Renal pelvis (tissue), 12 donors: ENCODE measurements around the gene NAPEPLD. TPM values are rescaled to one million over a fixed set of nuclear protein-coding genes. Genes with fewer than 3 reads are reported as not detected.
"Not testable (repeated sequence)": the region's sequence is repeated elsewhere in the genome, so short reads cannot be mapped to it uniquely, and the experiment has no call there.

Experiments
- DNase-seq: peaks from one replicate; pipeline ENCODE4 v3.0.0-alpha.2; 2013
- long read RNA-seq, 16 experiments: transcript quantifications; one replicate each; lab custom pipeline, GENCODE V29; 2026
- polyA plus RNA-seq, 3 donors: library from polyadenylated mRNA; unstranded; fragments of 120-200 nt; gene quantifications; one replicate each; pipeline ENCODE4 v1.2.1, GENCODE V29; 2013; ENCODE audit not compliant: insufficient read length in 3 of 3

NAPEPLD gene
- 10 to 100 TPM; 28.7 to 48.6 (median 45.2) TPM for polyA plus RNA-seq
- long read RNA-seq, donor 1, transcript NAPEPLD-209 (5 exons, 2,380 nt) = major isoform, 5 of 8 reads
- long read RNA-seq, donor 1, partial matches to known transcripts = 0 of 8 reads
- long read RNA-seq, donor 1, other reads (novel, unspliced or antisense) = 0 of 8 reads
- long read RNA-seq, donor 2, partial matches to known transcripts = 0 of 3 reads
- long read RNA-seq, donor 2, other reads (novel, unspliced or antisense) = 0 of 3 reads
- long read RNA-seq, donor 3, full-length matches to known transcripts = 4 of 4 reads
- long read RNA-seq, donor 3, partial matches to known transcripts = 0 of 4 reads
- long read RNA-seq, donor 3, other reads (novel, unspliced or antisense) = 0 of 4 reads
- long read RNA-seq, donor 4, partial matches to known transcripts = 0 of 2 reads
- long read RNA-seq, donor 4, other reads (novel, unspliced or antisense) = 0 of 2 reads
- long read RNA-seq, donor 5, partial matches to known transcripts = 0 of 2 reads
- long read RNA-seq, donor 5, other reads (novel, unspliced or antisense) = 0 of 2 reads
- long read RNA-seq, donor 6, full-length matches to known transcripts = 9 of 9 reads
- long read RNA-seq, donor 6, partial matches to known transcripts = 0 of 9 reads
- long read RNA-seq, donor 6, other reads (novel, unspliced or antisense) = 0 of 9 reads
- long read RNA-seq, donor 7, partial matches to known transcripts = 0 of 8 reads
- long read RNA-seq, donor 7, other reads (novel, unspliced or antisense) = 0 of 8 reads
- long read RNA-seq, donor 8, partial matches to known transcripts = 0 of 4 reads
- long read RNA-seq, donor 8, other reads (novel, unspliced or antisense) = 0 of 4 reads
- long read RNA-seq, donor 9, full-length matches to known transcripts = 5 of 5 reads
- long read RNA-seq, donor 9, partial matches to known transcripts = 0 of 5 reads
- long read RNA-seq, donor 9, other reads (novel, unspliced or antisense) = 0 of 5 reads
- long read RNA-seq, donor 10, full-length matches to known transcripts = 7 of 7 reads
- long read RNA-seq, donor 10, partial matches to known transcripts = 0 of 7 reads
- long read RNA-seq, donor 10, other reads (novel, unspliced or antisense) = 0 of 7 reads
- long read RNA-seq, donor 11, partial matches to known transcripts = 0 of 5 reads
- long read RNA-seq, donor 11, other reads (novel, unspliced or antisense) = 0 of 5 reads
- long read RNA-seq, donor 12, full-length matches to known transcripts = 11 of 11 reads
- long read RNA-seq, donor 12, partial matches to known transcripts = 0 of 11 reads
- long read RNA-seq, donor 12, other reads (novel, unspliced or antisense) = 0 of 11 reads
- long read RNA-seq, donor 13, partial matches to known transcripts = 0 of 2 reads
- long read RNA-seq, donor 13, other reads (novel, unspliced or antisense) = 0 of 2 reads
- long read RNA-seq, donor 14, transcript NAPEPLD-209 (5 exons, 2,380 nt) = major isoform, 7 of 11 reads
- long read RNA-seq, donor 14, partial matches to known transcripts = 0 of 11 reads
- long read RNA-seq, donor 14, other reads (novel, unspliced or antisense) = 0 of 11 reads
- long read RNA-seq, donor 15, full-length matches to known transcripts = 6 of 6 reads
- long read RNA-seq, donor 15, partial matches to known transcripts = 0 of 6 reads
- long read RNA-seq, donor 15, other reads (novel, unspliced or antisense) = 0 of 6 reads
- long read RNA-seq, donor 16, full-length matches to known transcripts = 5 of 5 reads
- long read RNA-seq, donor 16, partial matches to known transcripts = 0 of 5 reads
- long read RNA-seq, donor 16, other reads (novel, unspliced or antisense) = 0 of 5 reads

DNA sequence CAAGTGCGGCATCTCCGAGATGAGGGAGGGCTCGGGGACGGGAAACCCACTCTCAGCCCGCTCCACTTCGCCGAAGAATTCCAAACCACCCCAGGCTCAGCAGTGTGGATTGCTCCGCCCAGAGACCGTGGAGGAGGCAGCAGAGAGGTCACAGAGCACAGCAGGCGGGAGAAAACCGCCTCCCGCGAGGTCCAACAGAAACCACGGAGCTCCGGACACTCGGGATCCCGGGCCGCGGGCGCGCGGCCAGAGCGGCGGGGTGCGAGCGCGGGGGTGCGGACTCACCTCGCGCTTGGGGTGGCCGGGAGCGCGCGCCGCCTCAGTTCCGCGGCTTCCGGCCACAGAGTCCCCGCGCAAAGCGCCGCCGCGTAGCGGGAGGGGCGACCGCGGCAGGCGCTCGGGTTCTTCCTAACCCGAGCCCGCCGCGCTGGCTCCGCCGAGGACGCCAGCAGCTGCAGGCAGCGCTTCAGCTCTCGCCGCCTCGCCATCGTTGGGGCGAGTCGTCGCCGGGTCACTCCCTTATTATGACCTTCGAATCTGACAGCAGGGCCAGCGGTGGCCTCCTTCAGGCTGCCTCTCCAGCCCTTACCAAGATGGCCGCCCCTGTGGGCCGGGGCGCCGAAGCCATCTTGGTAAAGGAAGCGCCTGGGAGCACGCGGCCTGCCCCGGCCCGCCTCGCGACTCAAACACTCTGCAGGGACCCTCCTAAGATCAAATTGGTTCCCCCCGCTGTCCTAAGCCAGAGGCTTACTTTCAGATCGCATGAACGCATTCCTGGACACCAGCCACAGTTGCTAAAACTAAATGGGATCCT lies at the start of gene NAPEPLD:
Gene NAPEPLD (minus strand): TSS at position 106 of the 814 bp plus-strand sequence. CDS start 20,323 bp downstream, outside the sequence.
- peak; percentile 89 for DNase-seq

- not testable (repeated sequence) for DNase-seq
These were observed 49.2 kb upstream of the NAPEPLD start for GRCh38 chr7:103198079-103198478.

- peak; percentile 34 for DNase-seq
These were observed 46.5 kb upstream of the NAPEPLD start for GRCh38 chr7:103195364-103195763.

DNA sequence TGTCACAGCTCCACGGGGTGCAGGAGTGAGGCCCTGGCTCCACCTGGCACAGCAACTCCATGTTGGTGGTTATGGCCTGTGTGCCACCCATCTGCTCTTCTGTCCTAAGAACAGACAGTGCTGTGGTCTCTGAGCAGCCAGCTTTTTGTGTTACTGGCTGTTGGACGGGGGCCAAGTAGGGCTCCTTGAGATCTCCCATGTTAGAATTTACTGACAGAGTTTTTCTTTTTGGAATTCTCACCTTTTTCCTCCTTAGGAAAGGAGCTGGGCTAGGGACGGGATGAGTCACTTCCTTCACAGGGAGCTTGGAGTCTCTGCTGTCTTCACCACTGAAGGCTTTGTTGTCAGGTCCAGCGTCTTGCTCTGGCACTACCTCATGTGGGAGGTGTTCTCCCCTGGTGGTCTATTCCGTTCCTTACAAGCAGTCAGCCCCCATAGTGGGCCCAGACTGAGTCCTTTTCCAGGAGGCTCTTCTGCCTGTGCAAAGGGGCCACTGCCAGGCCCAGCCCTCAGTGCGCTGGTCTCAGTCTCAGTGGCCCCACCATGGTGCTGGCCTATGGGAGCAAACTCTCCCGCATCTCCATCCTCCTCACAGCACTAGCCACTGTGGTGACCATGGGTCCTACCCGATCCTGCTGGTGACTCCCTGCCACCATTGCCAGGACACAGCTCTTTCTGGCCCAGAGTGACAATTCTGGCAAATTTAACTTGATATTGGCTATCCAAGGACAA lies 23.7 kb upstream of the NAPEPLD start:
- DNase-seq = not testable (repeated sequence)

- not testable (repeated sequence) for DNase-seq
These were observed 23.0 kb upstream of the NAPEPLD start for GRCh38 chr7:103171695-103172414.

DNA sequence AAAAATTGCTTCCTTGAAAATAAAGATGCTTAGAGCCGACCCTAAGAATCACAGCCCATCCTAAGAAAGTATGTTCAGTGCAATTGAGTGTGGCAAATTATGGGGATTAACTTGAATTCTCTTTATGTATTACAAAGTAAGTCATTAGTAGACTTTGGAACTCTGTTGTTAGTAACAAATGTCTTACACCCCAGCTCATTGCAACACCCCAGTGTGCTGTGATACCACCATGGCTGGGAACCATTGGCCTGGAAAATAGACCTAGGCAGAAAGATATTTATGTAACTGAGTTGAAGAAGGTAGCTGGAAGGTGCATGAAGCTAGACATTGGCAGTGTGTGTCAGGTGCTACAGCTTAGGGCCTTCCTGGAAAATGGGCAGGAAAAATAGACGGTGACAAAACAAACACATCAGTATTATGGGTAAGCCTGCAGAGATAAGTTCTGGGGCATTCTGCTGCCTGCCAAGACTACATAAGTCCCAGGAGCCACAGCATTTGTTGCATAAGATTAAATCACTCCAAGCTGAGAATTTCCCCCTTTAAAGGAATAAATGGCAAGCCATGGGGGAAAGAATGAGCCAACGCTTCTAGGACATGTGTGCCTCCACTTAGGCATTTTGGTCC lies 18.1 kb upstream of the NAPEPLD start:
- not testable (repeated sequence) for DNase-seq

- DNase-seq = not testable (repeated sequence)
These were observed 14.4 kb upstream of the NAPEPLD start for GRCh38 chr7:103163087-103163825.

GRCh38 chr7:103162641-103163040 lies 13.7 kb upstream of the NAPEPLD start:
- not testable (repeated sequence) for DNase-seq

- DNase-seq = not testable (repeated sequence)
These were observed 13.2 kb upstream of the NAPEPLD start for GRCh38 chr7:103161998-103162616.

GRCh38 chr7:103159072-103159471 lies 10.2 kb upstream of the NAPEPLD start:
- DNase-seq = not testable (repeated sequence)

- DNase-seq = not testable (repeated sequence)
These were observed 6.6 kb upstream of the NAPEPLD start for GRCh38 chr7:103155331-103156024.

DNA sequence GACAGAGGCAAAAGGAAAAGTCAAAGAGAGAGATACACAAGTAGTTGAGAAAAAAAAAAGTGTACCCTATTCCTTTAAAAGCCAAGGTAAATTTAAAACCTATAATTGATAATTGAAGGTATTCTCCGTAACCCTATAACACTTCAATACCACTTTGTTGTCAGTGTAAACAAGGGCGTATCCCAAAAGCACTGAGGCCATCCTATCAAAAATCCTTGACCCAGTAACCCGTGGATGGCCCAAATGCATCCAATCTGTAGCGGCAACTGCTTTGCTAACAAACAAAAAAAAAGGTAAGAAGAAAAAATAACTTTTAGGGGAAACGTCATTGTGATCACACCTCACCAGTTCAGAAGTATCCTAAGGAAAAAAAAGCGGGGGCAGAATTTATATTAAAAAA lies 5.1 kb upstream of the NAPEPLD start:
- DNase-seq = no peak

DNA sequence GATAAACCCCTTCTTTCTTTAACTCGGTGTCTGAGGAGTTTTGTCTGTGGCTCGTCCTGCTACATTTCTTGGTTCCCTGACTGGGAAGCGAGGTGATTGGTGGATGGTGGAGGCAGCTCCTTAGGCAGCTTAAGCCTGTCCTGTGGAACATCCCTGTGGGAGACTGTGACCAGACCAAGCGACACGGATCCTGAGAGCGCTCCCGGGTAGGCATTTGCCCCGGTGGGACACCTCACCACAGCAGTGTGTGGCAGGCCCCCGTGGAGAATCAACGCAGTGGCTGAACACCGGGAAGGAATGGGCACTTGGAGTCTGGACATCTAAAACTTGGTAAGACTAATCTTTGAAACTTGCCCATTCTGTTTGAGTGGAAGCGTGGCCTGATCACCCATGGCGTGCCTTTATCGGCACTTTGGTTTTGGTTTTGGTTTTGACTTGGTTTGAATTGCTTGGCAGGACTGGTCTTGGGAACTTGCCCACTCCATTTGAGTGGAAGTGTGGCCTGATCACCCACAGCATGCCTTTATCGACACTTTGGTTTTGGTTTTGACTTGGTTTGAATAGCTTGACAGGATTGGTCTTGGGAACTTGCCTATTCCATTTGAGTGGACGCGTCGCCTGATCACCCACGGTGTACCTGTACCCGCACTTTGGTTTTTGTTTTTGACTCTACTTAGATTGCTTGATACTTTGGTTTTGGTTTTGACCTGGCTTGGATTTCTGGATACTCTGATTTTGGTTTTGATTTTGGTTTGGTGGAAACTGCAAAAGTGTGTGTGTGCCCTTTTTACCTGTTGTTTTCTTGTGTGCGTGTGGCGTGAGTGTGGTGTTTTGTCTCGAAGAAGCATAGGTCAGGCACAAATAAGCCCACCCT lies 4.1 kb upstream of the NAPEPLD start:
- not testable (repeated sequence) for DNase-seq

GRCh38 chr7:103151993-103152676 lies 3.2 kb upstream of the NAPEPLD start:
- DNase-seq = not testable (repeated sequence)
